HEK293T (cell line): ENCODE results near the gene ABCA9.
"Not testable (repeated sequence)": the region's sequence is repeated elsewhere in the genome, so short reads cannot be mapped to it uniquely, and the experiment has no call there.

Source experiments
- BHLHE40 ChIP-seq: fragments of 450-650 bp; IDR thresholded peaks from 2 replicates; pipeline ENCODE4 v1.6.1; 2016; ENCODE audit warnings: mild to moderate bottlenecking, moderate library complexity, borderline replicate concordance
- FOXK2 ChIP-seq: fragments of 450-650 bp; IDR thresholded peaks from 2 replicates; pipeline ENCODE4 v1.6.1; 2016; ENCODE audit warnings: mild to moderate bottlenecking
- FOXM1 ChIP-seq: fragments of 450-650 bp; IDR thresholded peaks from 2 replicates; pipeline ENCODE4 v1.6.1; 2017; ENCODE audit warnings: mild to moderate bottlenecking, borderline replicate concordance
- HDGF ChIP-seq: fragments of 450-650 bp; IDR thresholded peaks from 2 replicates; pipeline ENCODE4 v1.6.1; 2017; ENCODE audit warnings: antibody characterized with exemption, borderline replicate concordance
- LEF1 ChIP-seq: fragments of 450-650 bp; IDR thresholded peaks from 2 replicates; pipeline ENCODE4 v1.6.1; 2017; ENCODE audit warnings: mild to moderate bottlenecking, borderline replicate concordance
- SP1 ChIP-seq: fragments of 450-650 bp; IDR thresholded peaks from 2 replicates; pipeline ENCODE4 v1.6.1; 2017
- TARDBP ChIP-seq: fragments of 450-650 bp; IDR thresholded peaks from 2 replicates; pipeline ENCODE4 v1.6.1; 2016
- ZNF384 ChIP-seq: fragments of 450-650 bp; IDR thresholded peaks from 2 replicates; pipeline ENCODE4 v1.6.1; 2016
- TF ChIP-seq, protein P1 (sequence below): fragments of 450-650 bp; IDR thresholded peaks from 2 replicates; pipeline ENCODE4 v1.6.1; 2016

DNA sequence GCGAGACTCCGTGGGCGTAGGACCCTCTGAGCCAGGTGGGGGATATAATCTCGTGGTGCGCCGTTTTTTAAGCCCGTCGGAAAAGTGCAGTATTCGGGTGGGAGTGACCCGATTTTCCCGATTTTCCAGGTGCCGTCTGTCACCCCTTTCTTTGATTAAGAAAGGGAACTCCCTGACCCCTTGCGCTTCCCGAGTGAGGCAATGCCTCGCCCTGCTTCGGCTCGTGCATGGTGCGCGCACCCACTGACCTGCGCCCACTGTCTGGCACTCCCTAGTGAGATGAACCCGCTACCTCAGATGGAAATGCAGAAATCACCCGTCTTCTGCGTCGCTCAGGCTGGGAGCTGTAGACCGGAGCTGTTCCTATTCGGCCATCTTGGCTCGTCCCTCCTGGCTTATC, 56.0 kb downstream of the ABCA9 start:
- TF ChIP-seq LEF1, ZNF384, TARDBP, HDGF, FOXM1, SP1, BHLHE40, FOXK2: not testable (repeated sequence)
- TF ChIP-seq, protein P1, sequence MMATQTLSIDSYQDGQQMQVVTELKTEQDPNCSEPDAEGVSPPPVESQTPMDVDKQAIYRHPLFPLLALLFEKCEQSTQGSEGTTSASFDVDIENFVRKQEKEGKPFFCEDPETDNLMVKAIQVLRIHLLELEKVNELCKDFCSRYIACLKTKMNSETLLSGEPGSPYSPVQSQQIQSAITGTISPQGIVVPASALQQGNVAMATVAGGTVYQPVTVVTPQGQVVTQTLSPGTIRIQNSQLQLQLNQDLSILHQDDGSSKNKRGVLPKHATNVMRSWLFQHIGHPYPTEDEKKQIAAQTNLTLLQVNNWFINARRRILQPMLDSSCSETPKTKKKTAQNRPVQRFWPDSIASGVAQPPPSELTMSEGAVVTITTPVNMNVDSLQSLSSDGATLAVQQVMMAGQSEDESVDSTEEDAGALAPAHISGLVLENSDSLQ, result not testable (repeated sequence)
